Measurements from ENCODE around the gene CD81. TPM values are rescaled to one million over a fixed set of nuclear protein-coding genes. Genes with fewer than 3 reads are reported as not detected.
"Not testable (repeated sequence)": the region's sequence is repeated elsewhere in the genome, so short reads cannot be mapped to it uniquely, and the experiment has no call there.

Gene CD81
- polyA plus RNA-seq, 10 donors: 393 to 521 (median 464) TPM

DNA sequence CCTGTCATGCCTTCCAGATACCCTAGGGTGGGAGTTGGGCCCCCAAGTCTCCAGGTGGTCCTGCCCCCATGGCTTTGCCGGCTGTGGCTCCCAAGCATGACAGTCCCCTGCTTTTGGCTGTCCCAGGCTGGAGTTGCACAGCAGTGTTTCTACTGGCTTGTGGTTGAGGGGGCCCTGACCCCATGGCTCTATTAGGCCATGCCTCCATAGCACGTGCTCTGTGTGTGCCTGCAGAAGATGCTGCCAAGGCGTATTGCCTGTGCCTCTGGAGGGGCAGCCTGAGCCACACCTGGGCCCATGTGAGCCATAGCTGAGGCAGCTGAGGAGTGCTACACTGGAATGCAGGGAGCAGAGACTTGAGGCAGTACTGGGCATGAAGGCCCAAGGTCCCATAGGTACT, 25.4 kb upstream of the CD81 start:
- no peak for DNase-seq

DNA sequence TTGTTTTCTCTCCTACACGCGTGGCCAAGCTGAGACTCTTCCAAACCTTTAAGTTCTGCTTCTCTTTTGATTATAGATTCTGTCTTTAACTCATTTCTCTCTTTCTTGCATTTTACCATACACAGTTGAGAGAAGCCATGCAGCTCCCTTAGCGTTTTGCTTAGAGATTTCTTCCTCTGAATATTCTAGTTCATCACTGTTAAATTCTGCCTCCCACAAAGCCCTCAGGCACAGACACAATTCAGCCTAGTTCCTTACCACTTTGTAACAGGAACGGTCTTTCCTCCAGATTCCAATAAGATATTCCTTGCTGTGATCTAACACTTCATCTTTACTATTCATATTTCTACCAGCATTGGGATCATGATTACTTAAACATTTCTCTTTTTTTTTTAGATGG, 24.7 kb upstream of the CD81 start:
- DNase-seq: no peak

DNA sequence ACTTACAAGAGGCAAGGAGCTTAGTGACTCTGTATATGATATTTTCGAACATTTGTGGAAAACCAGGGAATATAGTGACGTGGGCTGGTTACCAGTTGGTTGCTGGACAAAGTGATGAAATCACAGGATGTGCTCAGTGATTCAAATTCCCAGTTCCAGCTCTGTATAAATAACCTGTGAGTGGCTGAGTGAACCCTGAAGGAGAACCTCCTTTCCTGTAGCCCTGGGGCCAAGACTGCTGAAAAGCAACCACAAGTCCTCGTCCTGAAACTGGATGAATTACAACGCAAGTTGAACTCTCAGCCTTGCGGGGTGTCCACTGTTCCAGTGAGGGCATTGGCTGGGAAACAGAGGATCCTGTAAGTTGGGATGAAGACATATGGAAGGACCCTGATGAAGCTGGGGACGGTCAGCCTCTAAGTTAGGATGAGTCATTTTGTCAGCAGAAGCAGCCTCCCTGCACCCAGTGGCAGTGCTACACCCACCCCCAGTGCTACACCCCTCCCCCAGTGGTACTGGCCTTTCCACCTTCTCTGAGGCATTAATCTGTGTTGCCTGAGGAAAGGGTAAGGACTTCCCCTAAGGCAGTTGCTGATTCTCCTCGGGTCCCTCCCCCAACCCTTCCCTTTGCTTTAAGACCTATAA, 22.0 kb upstream of the CD81 start:
- no peak for DNase-seq

DNA sequence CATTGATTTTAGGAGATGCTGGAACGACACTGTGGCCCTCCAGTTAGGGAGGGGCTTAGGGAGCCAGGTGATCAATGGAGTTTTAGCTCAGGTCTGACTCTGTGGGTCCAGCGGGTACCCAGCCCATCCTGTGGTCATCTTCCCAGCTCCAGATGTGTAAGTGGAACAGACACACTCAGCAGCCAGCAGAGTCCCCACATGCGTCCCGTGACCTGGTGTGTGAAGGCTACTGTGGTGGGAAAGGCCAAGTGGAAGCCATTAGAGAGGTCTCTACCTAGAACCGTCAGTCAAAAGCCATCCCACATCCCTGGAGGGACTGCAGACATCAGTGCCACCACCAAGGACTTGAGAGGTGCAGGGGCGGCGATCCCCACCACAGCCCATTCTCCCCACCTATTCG, 19.9 kb upstream of the CD81 start:
- DNase-seq: no peak

DNA sequence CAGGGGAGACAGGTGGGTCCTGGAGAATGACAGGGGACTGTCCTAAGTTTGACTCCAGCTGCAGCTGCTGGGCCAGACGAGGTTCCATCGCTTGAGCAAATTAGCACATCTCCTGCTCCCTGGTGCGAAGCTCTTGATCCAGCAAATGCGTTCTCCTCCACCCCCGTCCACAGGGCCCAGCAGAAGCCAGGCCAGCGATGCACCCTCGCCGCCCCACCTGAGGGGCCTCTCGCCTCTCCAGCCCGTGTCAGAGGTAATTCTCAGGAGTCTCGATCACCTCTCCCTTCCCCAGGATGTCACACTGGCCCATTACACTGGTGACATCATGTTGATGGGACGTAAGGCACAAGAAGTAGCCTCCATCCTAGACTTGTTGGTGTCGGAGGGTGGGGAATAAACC, 19.5 kb upstream of the CD81 start:
- not testable (repeated sequence) for DNase-seq

DNA sequence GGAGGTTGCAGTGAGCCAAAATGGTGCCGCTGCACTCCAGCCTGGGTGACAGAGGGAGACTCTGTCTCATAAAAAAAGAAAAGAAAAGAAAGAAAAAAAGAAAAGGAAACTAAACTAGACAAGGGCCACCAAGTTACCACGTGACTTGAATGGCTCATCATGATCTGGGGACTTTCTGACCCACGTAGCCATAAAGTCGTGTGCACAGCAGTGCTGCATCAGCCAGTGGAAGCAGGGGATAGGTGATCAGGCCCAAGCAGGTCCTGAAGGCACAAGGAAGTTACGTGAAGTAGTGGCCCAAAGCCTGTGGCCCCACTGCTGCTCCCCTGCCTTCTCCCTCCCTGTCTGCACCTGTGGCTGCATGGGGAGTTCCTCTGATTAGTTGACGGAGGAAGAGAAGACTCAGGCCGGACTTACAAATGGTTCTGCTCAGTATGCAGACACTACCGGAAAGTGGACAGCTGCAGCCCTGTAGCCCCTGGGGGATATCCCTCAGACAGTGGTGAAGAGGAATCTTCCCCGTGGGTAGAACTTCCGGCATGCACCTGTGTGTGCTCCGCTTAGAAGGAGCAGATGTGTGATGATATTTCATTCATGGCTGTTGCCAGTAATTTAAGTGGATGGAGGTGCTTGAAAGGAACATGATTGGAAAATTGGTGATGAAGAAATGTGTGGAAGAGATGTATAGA, 18.2 kb upstream of the CD81 start:
- no peak for DNase-seq

DNA sequence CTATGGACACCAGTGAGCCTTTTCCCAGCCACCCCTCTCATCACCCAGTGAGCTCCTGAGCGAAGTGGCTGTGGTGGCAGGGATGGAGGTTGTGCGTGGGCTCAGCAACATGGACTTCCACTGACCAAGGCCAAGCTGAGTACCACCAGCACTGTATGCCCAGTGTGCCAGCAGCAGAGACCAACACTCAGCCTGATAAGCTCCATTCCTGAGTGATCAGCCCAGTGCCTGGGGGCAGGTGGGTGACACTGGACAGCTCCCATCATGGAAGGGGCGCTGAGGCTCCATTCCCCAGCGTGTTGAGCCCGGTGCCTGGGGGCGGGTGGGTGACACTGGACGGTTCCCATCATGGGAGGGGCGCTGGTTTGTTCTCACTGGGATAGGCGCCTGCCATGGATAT, 17.6 kb upstream of the CD81 start:
- no peak for DNase-seq

DNA sequence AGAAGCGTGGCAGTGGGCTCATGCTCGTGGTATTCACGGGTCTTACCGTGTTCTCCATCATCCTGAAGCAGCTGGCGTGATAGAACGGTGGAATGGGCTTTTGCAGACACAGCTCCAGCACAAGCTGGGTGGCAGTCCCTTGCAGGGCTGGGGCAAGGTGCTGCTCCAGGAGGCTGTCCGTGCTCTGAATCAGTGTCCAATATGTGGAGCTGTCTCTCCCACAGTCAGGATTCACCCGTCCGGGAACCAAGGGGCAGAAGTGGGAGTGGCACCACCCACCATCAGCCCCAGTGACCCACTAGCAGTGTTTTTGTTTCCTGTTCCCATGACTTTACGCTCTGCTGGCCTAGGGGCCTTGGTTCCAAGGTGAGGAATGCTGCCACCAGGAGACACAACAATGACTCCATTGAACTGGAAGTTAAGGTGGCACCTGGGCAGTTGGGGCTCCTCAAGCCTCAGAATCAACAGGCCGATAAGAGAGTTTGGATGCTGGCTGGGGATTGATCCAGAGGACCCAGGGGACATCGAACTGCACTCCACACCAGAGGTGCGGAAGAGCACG, 16.9 kb upstream of the CD81 start:
- no peak for DNase-seq

DNA sequence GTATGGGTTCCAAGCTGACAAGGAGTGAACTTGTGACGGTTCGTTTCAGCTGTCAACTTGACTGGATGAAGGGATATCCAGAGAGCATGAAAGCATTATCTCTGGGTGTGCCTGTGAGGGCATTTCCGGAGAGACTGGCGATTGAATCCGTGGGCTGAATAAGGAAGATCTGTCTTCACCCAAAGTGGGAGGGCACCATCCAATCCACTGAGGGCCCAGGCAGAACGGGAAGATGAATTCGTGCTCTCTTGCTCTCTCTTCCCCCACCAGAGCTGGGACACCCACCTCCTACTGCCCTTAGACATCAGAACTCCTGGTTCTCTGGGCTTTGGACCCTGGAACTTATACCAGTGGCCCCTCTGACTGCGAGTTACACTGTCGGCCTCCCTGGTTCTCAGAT, 15.5 kb upstream of the CD81 start:
- DNase-seq: no peak

DNA sequence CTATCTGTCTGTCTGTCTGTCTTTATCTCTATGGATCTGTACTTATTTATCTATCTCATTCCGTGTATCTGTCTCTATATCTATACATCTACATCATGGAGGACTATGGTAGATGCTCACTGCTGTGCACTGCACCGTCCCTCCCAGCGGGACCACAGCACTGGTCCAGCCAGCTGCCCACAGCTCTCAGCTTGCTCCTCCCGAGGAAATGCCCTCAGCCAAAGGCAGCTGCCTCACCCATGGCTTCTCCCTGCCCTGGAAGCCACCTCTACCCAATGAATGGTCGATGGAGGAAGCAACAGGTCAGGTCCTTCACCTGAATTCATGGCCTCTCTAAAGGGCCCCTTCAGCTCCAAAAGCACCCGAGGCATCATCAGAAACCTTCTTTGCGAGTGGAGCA, 14.7 kb upstream of the CD81 start:
- DNase-seq: no peak

DNA sequence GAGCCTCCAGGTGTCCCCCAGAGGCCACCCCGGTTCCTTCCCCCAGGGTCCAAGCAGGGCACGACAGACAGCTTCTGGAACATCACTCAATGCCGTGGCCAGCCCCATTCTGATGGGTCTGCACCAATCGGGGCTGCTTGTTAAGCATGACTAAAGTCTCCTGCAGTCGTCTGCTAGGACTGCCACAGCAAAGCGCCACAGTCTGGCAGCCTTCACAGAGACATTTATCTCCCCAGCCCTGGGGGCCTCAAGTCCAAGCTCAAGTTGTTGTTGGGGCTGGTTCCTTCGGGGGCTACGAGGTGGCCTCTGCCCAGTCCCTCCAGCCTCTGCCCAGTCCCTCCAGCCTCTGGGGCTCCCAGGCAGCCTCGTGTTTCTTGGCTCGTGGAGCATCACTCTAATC, 14.0 kb upstream of the CD81 start:
- no peak for DNase-seq

DNA sequence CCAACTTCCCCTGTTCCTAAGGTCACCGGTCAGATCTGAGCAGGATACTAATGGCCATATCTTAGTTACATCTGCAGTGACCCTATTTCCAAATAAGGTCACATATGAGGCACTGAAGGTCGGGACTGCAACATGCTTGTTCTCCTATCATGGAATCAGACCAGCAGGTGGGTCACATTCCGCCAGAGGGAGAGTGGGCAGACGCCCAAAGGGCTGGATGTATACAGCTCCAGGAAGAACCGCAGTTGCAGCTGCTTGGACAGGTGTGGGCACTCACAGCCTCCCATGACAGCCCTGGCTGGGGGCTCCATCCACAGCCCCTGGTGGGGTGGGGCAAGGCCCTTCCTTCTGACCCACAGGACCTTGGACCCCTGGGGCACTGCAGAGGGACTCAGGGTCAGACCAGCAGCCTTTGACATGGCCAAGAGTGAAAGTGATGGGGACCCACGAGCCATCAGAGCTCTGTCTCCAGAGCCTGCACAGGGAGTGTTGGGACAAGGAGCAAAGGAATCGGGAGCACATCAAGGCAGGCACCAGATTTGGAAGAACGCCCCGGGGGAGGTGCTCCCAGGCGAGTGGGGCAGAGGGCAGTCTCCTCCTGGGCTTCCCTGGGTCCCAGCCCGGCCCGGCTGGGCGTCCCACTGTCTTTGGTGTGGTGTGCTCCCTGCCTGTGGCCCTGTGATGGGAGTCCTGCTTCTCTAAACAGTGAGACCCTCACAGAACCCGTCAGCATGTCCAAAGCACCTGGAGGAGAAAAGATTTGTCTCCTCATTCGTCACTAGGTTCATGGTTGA, 13.3 kb upstream of the CD81 start:
- no peak for DNase-seq

DNA sequence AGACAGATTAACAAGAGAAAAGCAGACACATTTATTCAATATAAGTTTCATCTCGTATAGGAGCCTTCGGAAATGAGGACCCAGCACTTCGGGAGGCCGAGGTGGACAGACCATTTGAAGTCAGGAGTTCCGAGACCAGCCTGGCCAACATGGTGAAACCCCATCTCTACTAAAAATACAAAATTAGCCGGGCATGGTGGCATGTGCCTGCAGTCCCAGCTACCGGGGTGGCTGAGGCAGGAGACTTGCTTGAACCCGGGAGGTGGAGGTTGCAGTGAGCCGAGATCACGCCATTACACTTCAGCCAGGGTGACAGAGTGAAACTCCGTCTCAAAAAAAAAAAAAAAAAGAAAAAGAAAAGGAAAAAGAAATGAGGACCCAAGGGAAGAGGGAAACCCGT, 12.7 kb upstream of the CD81 start:
- DNase-seq: not testable (repeated sequence)

DNA sequence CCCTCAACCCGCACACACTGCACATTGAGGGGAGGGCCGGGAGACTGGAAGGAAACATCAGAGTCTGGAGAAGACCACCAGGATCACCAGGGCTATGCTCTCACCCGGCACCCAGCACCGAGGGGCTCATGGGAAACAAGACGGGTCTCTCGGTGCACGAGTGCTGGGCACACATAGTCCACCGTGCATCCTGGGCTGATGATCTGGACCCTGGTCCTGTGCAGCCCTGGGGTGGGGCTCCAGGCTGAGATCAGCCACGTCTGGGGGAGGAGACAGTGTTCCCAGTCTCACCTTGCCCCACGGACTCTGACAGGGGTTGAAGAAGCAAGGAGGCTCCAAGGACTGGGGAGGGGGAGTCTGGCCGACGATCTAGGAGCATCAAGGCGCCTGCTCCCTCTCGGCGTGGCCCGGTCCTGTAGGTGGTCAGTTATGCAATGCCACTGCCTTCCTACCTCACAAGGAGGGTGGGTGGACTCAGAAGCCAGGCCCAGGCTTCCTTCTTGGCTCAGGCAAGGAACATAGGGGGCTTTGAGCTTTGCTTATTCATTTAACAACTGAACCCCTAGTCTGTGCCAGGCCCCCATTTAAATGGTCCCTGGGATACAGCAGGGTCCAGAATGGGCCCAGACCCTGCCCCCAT, 11.4 kb upstream of the CD81 start:
- no peak for DNase-seq

DNA sequence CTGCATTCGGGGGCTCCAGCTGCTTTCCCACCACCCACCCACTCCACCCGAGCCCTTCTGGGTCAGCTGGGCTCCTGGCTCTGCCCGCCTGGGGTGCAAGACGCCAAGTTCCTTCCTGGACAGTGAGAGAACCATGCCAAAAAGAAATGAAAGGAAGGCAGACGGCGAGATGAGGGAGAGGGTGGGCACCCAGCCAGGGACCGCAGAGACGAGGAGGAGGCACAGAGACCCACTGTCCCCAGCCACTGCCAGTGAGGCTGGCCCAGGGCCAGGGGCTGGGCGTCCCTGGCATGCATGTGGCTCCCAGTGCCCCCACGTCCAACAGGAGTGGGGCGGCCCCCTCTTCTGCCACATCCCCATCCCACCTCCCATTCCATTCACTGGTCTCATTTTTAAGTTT, 10.8 kb upstream of the CD81 start:
- no peak for DNase-seq

DNA sequence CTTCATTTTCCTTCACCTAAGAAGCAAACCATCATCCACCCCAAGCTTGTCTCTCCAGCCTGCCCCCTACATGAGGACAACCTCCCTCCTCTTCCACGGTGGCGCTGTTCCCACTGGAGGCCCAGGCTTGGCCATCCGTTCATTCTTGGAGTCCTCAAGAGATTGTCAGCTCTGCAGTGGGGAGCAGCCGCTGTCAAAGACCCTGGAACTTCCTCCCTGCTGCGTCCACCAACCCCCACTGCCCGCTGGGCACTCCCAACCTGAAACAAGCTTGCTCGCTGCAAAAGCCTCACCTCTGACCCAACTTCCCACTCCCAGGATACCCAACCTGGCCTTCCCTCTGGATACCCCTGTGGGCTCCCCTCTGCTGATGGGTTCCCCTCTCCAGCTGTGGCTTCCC, 10.4 kb upstream of the CD81 start:
- DNase-seq: no peak

DNA sequence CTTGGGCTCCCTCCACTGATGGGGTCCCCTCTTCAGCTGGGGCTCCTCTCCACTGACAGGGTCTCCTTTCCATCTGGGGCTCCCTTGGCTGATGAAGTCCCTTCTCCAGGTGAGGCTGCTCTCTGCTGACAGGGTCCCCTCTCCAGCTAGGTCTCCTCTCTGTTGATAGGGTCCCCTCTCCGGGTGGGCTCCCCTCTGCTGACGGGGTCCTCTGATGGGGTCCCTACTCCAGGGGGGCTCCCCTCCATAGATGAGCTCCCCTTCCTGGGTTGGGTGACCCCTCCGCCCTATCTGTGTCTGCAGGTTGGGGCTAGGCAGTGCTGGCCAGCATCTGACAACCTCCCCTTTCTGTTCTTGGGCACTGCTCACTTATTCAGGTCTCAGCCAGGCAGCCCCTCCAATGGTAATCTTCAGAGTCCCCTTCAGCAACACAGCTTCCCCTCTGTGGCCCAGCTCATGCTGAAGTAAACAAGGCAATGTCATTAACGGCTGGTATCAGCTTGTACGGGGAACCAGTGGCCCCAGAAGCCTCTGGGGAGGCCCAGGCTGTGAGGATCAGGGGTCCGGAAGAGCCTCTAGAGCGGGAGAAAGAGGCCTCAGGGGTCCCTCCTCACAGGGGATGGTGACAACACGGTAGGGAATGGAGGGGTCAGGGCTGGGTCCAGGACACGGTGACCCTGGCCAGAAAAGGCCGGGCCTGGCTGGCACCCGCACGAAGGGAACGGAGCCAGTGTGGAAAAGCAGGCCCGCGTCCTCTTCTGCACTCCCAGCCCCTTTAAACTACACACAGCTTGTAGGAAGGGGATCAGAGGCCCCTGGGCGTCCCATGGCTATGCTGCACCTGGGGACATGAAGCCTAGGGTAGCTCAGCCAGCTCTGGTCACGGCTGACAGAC, 9.6 kb upstream of the CD81 start:
- DNase-seq: no peak

DNA sequence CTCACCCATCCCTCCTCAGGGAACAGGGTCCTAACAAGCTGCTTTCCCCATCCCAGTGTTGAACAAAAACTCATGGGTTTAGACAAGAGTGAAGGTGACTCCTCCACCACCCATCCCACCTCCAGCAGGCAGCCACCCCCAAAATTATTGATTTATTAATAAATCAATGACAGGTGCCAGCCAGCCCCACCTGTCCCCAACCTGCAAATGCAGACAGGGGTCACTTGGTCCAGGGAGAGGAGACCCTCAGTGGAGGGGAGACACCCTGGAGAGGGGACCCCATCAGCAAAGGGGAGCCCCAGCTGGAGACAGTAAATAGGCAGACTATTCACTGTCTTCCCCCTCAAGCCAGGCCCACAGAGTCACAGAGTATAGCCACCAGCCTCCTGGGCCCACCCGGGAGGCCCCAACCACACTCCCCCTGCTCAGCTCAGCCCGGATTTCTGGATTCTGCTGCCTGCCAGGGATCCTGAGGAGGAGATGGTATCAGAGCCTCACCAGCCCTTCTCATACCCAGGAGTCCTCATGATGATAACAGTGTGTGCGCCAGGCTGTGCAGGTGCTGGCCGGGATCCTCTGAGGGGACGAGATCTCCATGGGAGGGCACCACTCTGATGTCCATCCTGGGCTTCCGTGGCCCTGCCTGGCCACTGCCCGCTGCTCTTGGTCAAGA, 8.8 kb upstream of the CD81 start:
- no peak for DNase-seq

DNA sequence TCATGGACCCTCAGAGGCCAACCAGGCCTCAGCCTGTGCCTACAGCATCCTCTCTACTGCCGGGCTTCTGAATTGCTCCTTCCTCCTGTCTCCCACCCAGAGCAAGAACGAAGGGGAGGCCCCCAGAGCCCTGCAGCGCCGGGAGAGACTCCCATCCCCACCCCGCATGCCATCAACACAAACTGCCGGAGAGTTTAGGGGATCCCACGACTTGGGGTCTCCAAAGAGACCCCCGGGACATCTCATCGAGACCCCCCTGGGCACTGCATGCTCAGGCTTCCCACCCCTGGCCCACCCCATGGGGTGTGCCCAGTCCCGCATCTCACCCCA, 8.3 kb upstream of the CD81 start:
- no peak for DNase-seq

DNA sequence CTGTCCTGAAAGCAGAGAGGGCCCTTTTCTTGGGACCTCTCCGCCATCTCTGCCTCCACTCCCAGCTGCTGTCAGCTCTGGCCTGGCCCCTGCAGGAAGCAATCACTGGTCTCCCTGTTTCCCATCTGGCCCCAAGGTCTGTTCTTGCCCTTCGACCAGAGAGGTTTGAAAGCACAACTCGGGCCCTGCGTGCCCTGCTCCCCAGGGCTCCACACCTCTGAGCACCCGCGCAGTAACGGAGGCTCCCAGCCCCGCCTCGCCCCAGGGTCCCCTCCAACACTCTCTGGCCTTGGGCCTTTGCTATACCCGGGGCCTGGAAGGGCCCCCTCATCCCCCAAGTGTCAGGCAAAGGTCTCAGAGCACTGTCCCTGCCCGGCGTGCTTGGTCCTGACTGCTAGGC, 7.8 kb upstream of the CD81 start:
- no peak for DNase-seq

DNA sequence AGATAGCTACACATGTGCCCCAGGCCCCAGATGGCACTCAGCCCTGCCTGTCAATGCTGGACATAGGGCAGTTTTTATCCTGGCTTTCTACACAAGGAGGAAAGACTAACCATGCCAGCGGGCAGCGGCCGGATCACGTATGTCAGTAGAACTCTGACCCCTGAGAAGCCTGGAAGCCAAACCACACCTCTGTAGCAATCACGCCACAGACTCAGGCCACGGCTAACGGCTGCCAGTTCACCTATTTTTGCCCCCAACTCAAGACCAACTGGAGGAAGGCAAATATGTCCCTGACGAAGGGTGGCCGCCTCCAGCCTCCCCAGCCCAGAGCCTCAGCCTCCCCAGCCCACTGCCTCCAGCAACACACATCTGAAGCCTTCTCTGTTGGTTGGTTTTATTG, 7.2 kb upstream of the CD81 start:
- no peak for DNase-seq
